Activated T-cell treated with anti-CD3 and anti-CD28 coated beads for 1 hour (primary cell): ENCODE data around the gene HPN.
A peak's percentile ranks its signal among the peaks of the same experiment; 100 is the strongest.

Source experiments
- DNase-seq: peaks from one replicate; pipeline ENCODE4 v3.0.0-alpha.2; 2020; ENCODE audit warnings: low read depth

Gene HPN

DNA sequence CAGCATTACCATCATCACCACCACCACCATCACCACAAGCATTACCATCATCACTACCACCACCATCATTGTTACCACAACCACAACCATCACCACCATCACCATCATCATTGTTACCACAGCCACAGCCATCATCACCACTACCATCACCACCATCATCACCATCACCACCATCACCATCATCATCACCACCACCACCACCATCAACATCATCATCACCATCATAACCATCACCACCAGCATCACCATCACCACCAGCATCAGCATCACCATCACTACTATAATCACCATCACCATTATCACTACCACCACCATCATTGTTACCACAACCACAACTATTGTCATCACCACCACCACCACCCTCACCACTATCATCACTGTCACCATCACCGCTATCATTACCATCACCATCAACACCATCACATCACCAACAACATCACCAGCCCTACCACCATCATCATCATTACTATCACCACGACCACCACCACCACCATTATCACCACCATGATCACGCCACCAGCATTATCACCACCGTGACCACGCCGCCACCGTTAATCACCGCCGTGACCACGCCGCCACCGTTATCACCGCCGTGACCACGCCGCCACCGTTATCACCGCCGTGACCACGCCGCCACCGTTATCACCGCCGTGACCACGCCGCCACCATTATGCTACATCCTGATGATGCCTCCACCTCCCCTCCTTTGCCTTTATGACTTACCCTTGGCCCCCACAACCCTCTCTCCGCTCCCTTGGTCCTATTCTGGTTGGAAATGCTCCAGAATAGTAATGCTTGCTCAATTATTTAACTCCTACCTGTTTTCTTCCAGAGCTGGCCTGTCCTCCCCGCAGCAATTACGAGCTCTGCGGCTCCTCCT lies 64.1 kb downstream of the HPN start:
- no peak for DNase-seq

- DNase-seq: no peak
Observed at GRCh38 chr19:35106291-35106583, 64.7 kb downstream of the HPN start.

GRCh38 chr19:35106898-35107541 lies 65.5 kb downstream of the HPN start:
- DNase-seq: no peak

DNA sequence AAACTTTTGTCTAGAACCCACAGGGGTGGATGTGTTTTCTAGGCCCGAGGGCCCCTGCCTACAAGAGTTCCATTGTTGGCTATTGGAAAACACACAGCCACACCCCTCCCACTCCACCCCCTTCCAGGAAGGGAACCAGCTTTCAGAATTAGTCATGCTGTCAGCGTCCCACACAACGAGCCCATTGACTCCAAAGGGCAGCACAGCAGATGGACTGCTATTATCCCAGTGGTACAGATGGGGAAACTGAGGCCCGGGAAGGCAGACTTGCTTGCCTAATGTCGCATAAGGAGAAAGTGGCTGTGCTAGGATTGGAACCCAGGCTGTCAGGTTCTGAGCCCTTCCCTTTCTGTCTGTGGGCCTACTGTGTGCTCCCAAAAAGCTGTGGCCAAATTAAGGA lies 66.0 kb downstream of the HPN start:
- DNase-seq: no peak

DNA sequence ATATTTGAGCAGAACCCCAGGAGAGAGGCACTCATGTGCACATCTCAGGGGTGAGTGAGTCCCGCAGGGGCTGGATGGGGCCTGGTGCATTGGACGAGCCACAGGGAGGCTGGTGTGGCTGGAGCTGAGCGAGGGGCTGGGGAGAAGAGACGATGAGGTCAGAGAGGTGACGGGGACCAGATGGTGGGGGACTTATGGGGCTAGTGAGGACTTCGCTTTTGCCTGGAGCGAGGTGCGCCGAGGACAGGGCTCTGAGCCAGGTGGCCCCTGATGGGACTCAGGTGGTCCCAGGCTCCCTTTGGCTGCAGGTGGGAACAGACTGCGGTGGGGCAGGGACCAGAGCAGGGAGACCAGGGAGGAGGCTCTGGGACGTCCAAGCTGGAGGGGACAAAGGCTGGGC lies 67.2 kb downstream of the HPN start:
- DNase-seq: no peak

DNA sequence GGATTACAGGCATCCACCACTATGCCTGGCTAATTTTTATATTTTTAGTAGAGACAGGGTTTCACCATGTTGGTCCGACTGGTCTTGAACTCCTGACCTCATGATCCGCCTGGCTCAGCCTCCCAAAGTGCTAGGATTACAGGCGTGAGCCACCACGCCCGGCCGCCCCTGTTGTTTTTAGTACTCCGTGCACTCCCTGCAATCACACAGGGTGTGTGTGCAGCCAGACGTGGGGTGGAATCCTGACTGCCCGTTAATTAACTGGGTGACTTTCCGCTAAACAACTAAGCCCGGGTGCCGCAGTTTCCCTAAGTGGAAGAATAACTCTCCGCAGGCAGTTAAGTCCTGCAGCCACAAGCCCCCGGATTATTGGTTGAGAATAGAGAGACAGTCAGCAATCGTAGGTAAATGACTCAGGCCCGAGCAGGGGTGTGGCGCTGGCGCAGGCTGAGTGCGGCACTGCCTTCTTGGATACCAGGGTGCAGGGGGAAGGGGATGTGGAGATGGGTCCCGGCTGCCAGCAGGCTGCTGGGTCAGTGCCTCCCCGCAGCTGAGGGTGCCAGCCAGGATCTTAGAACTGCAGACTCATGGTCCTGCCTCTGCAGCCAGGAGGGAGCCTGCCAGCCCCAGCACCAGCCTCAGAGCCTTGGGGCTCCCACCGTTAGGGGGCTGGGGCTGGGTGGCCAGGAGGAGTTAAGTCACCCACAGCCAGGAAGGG lies 68.0 kb downstream of the HPN start:
- DNase-seq: no peak

GRCh38 chr19:35110974-35111373 lies 69.5 kb downstream of the HPN start:
- DNase-seq: no peak

GRCh38 chr19:35112995-35113688 lies 71.6 kb downstream of the HPN start:
- no peak for DNase-seq

DNA sequence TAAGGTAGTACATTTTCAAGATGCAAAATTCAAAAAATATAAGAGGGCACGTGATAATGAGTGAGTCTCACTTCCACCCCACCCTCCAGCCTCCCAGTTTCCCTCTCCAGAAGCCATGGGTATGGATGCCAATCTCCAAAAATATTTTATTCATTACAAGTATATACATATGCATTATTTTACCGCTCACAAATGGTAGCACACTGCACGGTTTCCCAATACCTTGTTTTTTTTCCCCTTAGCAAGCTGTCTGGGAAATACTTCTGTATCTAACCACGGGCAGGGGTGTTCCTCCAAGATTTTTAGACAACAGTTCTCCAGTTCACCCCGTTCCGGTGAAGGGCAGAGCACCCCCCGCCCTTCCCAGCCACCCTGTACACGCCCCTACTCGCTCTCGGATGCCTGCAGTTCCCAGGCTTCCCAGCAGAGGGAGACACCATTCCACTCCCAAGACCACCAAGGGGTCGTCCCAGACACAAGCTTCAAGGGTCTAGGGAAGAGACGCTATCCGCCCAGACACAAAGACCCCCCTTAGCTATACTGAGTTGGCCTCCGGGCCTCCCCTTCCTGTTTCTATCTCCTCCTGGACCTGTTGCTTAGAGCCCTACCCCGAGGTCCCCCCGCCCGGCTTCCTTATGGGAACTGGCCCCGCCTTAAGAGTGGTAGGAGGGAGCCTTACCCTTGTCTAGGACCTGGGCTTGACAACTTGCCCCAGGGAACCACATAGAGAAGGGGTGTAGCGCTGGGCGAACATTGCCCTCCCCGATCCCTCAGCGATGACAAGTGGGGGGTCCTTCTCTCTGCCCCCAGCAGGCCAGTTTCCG lies 73.0 kb downstream of the HPN start:
- peak; percentile 57 for DNase-seq

DNA sequence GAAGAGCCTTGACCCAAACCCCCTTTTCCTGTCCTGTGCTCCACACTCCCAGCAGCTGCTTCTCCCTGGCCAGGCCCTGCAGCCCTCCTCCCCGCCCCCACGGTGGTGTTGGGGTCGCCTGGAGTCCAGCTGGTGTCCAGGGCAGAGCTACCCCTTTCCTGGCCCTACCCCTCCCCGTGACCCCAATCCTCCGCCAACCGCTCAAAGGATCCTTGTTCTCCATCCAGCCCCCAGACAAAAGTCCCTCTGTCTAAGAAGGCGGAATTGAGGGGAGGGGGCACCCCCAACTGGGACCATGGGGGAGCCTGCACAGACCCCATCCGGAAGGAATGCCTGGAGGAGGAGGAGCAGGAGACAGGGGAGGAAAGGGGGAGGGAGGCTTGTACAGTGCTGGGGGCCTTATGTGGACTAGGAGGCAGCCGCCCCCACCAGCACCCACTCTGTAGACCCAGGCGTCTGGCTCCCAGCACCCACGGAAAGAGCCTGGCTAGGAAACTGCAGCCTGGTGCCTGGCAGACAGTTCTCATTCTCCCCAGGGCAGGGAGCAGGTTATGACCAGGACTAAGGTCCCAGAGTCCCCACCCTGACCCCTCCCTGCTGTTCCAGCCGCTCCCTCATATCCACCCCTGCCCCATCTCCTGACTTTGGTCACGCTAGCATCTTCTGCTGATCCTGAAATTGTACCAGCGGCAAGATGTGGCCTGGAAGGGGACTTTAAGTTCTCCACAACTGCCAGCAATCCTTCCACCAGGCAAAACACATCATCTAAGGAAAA lies 73.8 kb downstream of the HPN start, which contains the start of gene FXYD3:
Gene FXYD3 (plus strand): TSS at position 647 of the 775 bp plus-strand sequence. CDS start 3,554 bp downstream, outside the sequence.
- no peak for DNase-seq
